Mesendoderm (in vitro differentiated cells): Measurements from ENCODE around the gene LCP1.
A peak's percentile ranks its signal among the peaks of the same experiment; 100 is the strongest.

ENCODE experiments used
- DNase-seq: peaks from one replicate; pipeline ENCODE4 v3.0.0; 2013
- H2AK5ac ChIP-seq: 2 replicates; pipeline ENCODE4 v1.6.1; 2013; ENCODE audit warnings: low read length, inconsistent platforms
- H2BK120ac ChIP-seq: 2 replicates; pipeline ENCODE4 v1.6.1; 2013; ENCODE audit warnings: low read depth, mild to moderate bottlenecking, low read length, moderate library complexity, mixed read lengths
- H2BK15ac ChIP-seq: replicated peaks from 2 replicates; pipeline ENCODE4 v1.6.1; 2013; ENCODE audit warnings: low read depth, mild to moderate bottlenecking, moderate library complexity
- H2BK5ac ChIP-seq: 2 replicates; pipeline ENCODE4 v1.6.1; 2013; ENCODE audit warnings: low read length, inconsistent platforms
- H3K18ac ChIP-seq: 2 replicates; pipeline ENCODE4 v1.6.1; 2013; ENCODE audit warnings: mild to moderate bottlenecking, low read length, mixed read lengths
- H3K23ac ChIP-seq: one replicate; pipeline ENCODE4 v1.6.1; 2013; ENCODE audit warnings: low read length
- H3K27ac ChIP-seq: 2 replicates; pipeline ENCODE4 v1.5.1; 2013; ENCODE audit warnings: low read depth, mild to moderate bottlenecking, inconsistent platforms, low read length, moderate library complexity
- H3K27me3 ChIP-seq: 2 replicates; pipeline ENCODE4 v1.6.1; 2013; ENCODE audit warnings: low read length, control low read depth, mild to moderate bottlenecking, inconsistent platforms; ENCODE audit not compliant: insufficient read depth, poor library complexity
- H3K36me3 ChIP-seq: 2 replicates; pipeline ENCODE4 v1.6.1; 2013; ENCODE audit warnings: low read length, inconsistent platforms; ENCODE audit not compliant: control insufficient read depth, insufficient read depth
- H3K4ac ChIP-seq: one replicate; pipeline ENCODE4 v1.6.1; 2013; ENCODE audit warnings: low read depth, mild to moderate bottlenecking, low read length, moderate library complexity
- H3K4me1 ChIP-seq: 2 replicates; pipeline ENCODE4 v1.6.1; 2013; ENCODE audit warnings: low read depth, low read length, inconsistent platforms; ENCODE audit not compliant: control insufficient read depth
- H3K4me2 ChIP-seq: 2 replicates; pipeline ENCODE4 v1.6.1; 2013; ENCODE audit warnings: low read length
- H3K4me3 ChIP-seq: 2 replicates; pipeline ENCODE4 v1.5.1; 2013; ENCODE audit warnings: mild to moderate bottlenecking, low read length
- H3K56ac ChIP-seq: one replicate; pipeline ENCODE4 v1.6.1; 2013; ENCODE audit warnings: low read length
- H3K79me1 ChIP-seq: 2 replicates; pipeline ENCODE4 v1.6.1; 2013; ENCODE audit warnings: low read length, inconsistent platforms
- H3K79me2 ChIP-seq: 2 replicates; pipeline ENCODE4 v1.6.1; 2013; ENCODE audit warnings: mild to moderate bottlenecking, low read length; ENCODE audit not compliant: control insufficient read depth, insufficient read depth
- H3K9ac ChIP-seq: 2 replicates; pipeline ENCODE4 v1.6.1; 2013; ENCODE audit warnings: low read length, inconsistent platforms
- H4K5ac ChIP-seq: one replicate; pipeline ENCODE4 v1.6.1; 2013; ENCODE audit warnings: low read length
- H4K8ac ChIP-seq: one replicate; pipeline ENCODE4 v1.6.1; 2013; ENCODE audit warnings: low read depth, mild to moderate bottlenecking, control low read depth, low read length, moderate library complexity
- WGBS: extraction: QIAGEN DNeasy Blood & Tissue Kit; methylation state at CpG from one replicate; pipeline ENCODE4 v1.1.7; 2013; ENCODE audit warnings: low lambda C conversion rate, missing lambda C conversion rate; ENCODE audit not compliant: insufficient coverage; ENCODE audit errors: extremely low coverage; 5-methylcytosine and 5-hydroxymethylcytosine counted together

LCP1 gene

DNA sequence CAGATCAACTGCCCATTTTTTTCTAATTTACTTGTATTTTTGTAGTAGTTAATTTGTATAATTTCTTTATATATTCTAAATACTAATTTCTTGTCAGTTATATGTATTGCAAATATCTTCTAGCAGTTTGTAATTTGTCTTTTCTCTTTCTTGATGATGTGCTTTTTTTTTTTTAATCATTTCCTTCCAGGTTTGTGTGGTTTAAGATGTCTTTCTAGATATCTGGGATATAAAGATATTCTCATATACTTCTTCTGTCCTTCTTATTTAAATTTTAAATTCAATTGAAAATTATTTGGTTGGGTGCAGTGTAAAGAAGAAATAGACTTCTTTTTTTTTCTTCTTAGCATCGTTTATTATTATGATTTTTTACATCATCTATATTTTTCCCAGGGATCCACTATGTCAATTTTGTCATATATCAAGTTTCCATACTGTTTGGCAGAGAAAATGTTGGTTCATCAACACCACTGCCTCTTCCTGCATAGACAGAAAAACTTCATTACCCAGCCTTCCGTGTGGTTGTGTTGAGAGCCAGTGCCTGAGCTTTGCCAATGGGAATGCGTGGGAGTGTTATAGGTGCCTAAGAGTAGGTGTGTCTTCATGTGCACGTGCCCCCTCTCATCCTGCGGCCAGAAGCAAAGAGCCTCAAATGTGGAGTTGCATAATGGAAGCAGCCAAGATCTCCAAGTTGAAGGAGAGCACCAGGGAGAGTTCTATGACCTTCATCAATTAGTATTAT, 93.0 kb downstream of the LCP1 start:
- no CpG with 5 or more reads among the region's 5 CpGs for WGBS
- no peak overlapping the region for H3K27ac ChIP-seq
- DNase-seq = peak; percentile 7

DNA sequence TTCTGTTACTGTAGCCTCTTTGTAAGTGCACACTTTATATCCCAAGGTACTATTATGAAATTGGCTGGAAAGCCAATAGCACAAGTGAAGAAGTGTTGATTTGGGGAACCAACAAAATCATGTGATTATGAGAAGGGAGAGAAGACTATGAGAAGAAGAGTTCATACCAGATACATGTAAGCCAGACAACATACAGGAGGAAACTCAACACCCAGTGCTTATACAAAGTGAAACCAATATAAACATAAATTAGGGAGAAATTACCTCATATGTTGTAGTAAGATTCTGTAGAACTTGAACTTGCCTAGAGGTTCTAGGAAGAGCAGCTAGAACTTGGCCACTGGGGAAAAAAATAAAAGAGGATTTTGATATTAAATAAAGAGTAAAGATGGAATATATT, 94.5 kb downstream of the LCP1 start:
- no peak overlapping the region for H3K18ac ChIP-seq
- no peak overlapping the region for H3K4me2 ChIP-seq
- H3K27me3 ChIP-seq = no peaks in the 10 kb centered on the region
- H2BK5ac ChIP-seq = no peak overlapping the region
- H3K27ac ChIP-seq = no peak overlapping the region
- H3K4me1 ChIP-seq = no peaks in the 10 kb centered on the region
- no peak for DNase-seq
- H3K79me2 ChIP-seq = no peaks in the 10 kb centered on the region
- no peak overlapping the region for H4K8ac ChIP-seq
- no peak overlapping the region for H3K4ac ChIP-seq
- no peak overlapping the region for H3K23ac ChIP-seq
- H3K4me3 ChIP-seq = no peak overlapping the region
- H3K56ac ChIP-seq = no peak overlapping the region
- no peak overlapping the region for H3K9ac ChIP-seq
- H3K36me3 ChIP-seq = no peaks in the 10 kb centered on the region
- H2BK120ac ChIP-seq = no peak overlapping the region
- H4K5ac ChIP-seq = no peak overlapping the region
- H3K79me1 ChIP-seq = no peaks in the 10 kb centered on the region
- H2BK15ac ChIP-seq = no peak overlapping the region
- no peak overlapping the region for H2AK5ac ChIP-seq

More for the DNA sequence above, 93.0 kb downstream of the LCP1 start:
- H3K4me3 ChIP-seq = no peak overlapping the region
- no peak overlapping the region for H3K23ac ChIP-seq
- no peak overlapping the region for H4K8ac ChIP-seq
- H2BK5ac ChIP-seq = no peak overlapping the region
- no peak overlapping the region for H3K4me2 ChIP-seq
- H3K36me3 ChIP-seq = no peaks in the 10 kb centered on the region
- H3K4me1 ChIP-seq = no peaks in the 10 kb centered on the region
- no peak overlapping the region for H3K9ac ChIP-seq
- H4K5ac ChIP-seq = no peak overlapping the region
- no peak overlapping the region for H2BK120ac ChIP-seq
- H3K18ac ChIP-seq = no peak overlapping the region
- no peaks in the 10 kb centered on the region for H3K79me1 ChIP-seq
- no peak overlapping the region for H3K4ac ChIP-seq
- no peaks in the 10 kb centered on the region for H3K79me2 ChIP-seq
- H2BK15ac ChIP-seq = no peak overlapping the region
- H3K56ac ChIP-seq = no peak overlapping the region
- H2AK5ac ChIP-seq = no peak overlapping the region
- H3K27me3 ChIP-seq = no peaks in the 10 kb centered on the region

DNA sequence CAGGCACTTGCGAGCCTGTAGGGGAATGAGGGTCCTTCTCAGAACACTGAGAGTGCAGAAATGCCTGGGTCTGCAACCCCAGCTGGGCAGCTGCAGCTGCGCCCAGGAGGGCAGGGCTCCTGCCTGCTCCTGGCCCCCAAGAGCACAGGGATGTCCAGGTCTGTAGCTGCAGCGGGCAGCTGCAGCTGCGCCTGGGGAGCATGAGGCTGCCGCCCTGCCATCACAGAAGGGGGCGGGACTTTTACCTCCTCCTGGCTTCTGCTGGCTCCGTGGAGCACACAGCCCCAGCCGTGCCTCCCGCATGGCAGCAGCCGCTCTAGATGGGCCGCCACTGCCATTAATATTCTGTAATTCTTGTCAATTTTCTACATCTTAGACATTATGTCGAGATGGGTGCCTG, 95.0 kb downstream of the LCP1 start:
- no peak overlapping the region for H3K18ac ChIP-seq
- H3K4me3 ChIP-seq = no peak overlapping the region
- WGBS = no CpG with 5 or more reads among the region's 12 CpGs

DNA sequence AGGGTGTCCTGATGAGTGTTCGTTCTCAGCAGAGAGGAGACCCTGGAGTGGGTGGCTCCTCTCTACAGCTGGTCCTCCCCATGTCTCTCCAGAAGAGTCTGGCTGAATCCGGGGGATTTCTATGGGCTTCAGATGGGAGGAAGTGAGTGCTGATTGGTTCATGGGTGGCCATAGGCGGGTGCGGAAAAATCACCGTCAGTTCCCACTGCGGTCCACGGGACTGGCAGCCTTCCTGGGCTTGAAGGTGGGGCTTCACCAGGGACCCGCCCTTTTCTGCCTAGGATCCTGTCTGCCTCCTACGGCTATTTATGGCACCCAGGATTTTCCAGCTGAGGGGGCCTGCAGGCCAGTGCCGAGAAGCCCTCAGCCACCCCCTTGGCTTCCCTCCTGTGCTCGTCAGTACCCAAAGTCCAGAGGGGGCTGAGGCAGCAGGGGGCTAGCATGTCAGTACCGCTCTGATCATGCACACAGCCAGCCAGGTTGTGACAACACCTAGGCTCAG, 95.5 kb downstream of the LCP1 start:
- Histone ChIP-seq H3K27ac (no peak overlapping the region), H3K27me3 (no peaks in the 10 kb centered on the region), H2BK120ac (no peak overlapping the region), H2BK5ac (no peak overlapping the region), H3K4me3 (no peak overlapping the region), H3K79me1 (no peaks in the 10 kb centered on the region), H3K4ac (no peak overlapping the region), H3K4me1 (no peaks in the 10 kb centered on the region), H3K23ac (no peak overlapping the region), H3K9ac (no peak overlapping the region), H4K8ac (no peak overlapping the region), H2BK15ac (no peak overlapping the region), H3K36me3 (no peaks in the 10 kb centered on the region), H4K5ac (no peak overlapping the region), H3K79me2 (no peaks in the 10 kb centered on the region), H3K4me2 (no peak overlapping the region), H3K56ac (no peak overlapping the region), H2AK5ac (no peak overlapping the region), H3K18ac (no peak overlapping the region)
- WGBS = no CpG with 5 or more reads among the region's 12 CpGs
- DNase-seq = no peak

More for the DNA sequence above, 95.0 kb downstream of the LCP1 start:
- Histone ChIP-seq H2BK5ac (no peak overlapping the region), H3K4ac (no peak overlapping the region), H3K9ac (no peak overlapping the region), H2BK15ac (no peak overlapping the region), H4K8ac (no peak overlapping the region), H3K79me1 (no peaks in the 10 kb centered on the region), H3K56ac (no peak overlapping the region), H3K4me2 (no peak overlapping the region), H3K27ac (no peak overlapping the region), H2AK5ac (no peak overlapping the region), H3K27me3 (no peaks in the 10 kb centered on the region), H3K4me1 (no peaks in the 10 kb centered on the region), H2BK120ac (no peak overlapping the region), H4K5ac (no peak overlapping the region), H3K79me2 (no peaks in the 10 kb centered on the region), H3K23ac (no peak overlapping the region), H3K36me3 (no peaks in the 10 kb centered on the region)
- DNase-seq = no peak

DNA sequence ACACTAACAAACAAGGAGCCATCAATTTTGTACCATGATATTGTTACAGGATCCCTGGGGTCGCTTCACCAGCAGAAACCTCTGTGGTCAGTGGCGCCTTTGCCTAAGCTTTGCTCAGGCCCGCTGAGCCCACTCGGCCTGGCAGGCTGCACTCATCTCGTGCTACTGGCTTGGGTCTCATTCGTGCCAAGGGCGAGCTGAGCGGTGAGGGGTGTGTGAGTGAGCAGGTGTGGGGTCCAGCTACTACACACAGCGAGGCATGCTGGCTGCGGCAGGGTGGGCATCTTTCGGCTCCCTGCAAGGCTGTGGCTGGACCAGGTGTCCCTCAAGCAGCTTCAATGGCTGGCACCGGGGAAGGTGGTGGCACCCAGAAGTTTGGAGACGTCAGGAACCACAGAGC, 96.2 kb downstream of the LCP1 start:
- no peak overlapping the region for H3K9ac ChIP-seq
- no peak overlapping the region for H2BK120ac ChIP-seq
- no peak overlapping the region for H3K23ac ChIP-seq
- no peak overlapping the region for H2AK5ac ChIP-seq
- H3K4me3 ChIP-seq = no peak overlapping the region
- DNase-seq = no peak
- no peaks in the 10 kb centered on the region for H3K79me2 ChIP-seq
- H4K5ac ChIP-seq = no peak overlapping the region
- no peak overlapping the region for H3K56ac ChIP-seq
- H3K4me1 ChIP-seq = no peaks in the 10 kb centered on the region
- H3K79me1 ChIP-seq = no peaks in the 10 kb centered on the region
- H2BK15ac ChIP-seq = no peak overlapping the region
- H3K36me3 ChIP-seq = no peaks in the 10 kb centered on the region
- no peak overlapping the region for H3K27ac ChIP-seq
- no peaks in the 10 kb centered on the region for H3K27me3 ChIP-seq
- no peak overlapping the region for H4K8ac ChIP-seq
- no peak overlapping the region for H3K4me2 ChIP-seq
- H3K4ac ChIP-seq = no peak overlapping the region
- no peak overlapping the region for H2BK5ac ChIP-seq
- no CpG with 5 or more reads among the region's 13 CpGs for WGBS
- no peak overlapping the region for H3K18ac ChIP-seq

DNA sequence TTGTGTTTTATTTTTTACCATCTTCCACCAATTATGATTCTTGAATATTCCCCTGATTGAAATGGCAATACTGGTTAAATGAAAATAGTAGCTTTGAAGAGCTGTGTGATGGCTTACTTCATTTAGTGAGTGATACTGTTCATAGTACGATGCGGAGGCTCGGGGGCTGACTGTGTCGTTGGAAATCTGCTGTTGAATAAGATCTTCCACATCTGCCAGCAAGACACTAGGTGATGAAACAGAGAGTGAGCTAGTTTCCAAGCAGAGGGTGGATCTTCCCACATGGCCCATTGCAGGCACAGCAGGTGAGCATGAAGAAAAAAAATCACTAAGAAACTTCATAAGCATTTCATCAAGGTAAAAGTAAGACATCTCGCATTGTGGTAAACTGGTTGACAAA, 99.7 kb downstream of the LCP1 start:
- no peaks in the 10 kb centered on the region for H3K36me3 ChIP-seq
- no CpG with 5 or more reads among the region's 5 CpGs for WGBS
- H3K18ac ChIP-seq = no peak overlapping the region
- H3K4ac ChIP-seq = no peak overlapping the region
- no peak overlapping the region for H2BK5ac ChIP-seq
- H3K56ac ChIP-seq = no peak overlapping the region
- no peak overlapping the region for H2AK5ac ChIP-seq
- H2BK15ac ChIP-seq = no peak overlapping the region
- H3K4me1 ChIP-seq = no peaks in the 10 kb centered on the region
- no peak overlapping the region for H3K4me3 ChIP-seq
- no peak overlapping the region for H4K5ac ChIP-seq
- no peaks in the 10 kb centered on the region for H3K27me3 ChIP-seq
- no peaks in the 10 kb centered on the region for H3K79me2 ChIP-seq
- no peak overlapping the region for H3K23ac ChIP-seq
- H4K8ac ChIP-seq = no peak overlapping the region
- H3K27ac ChIP-seq = no peak overlapping the region
- no peak for DNase-seq
- no peaks in the 10 kb centered on the region for H3K79me1 ChIP-seq
- H2BK120ac ChIP-seq = no peak overlapping the region
- no peak overlapping the region for H3K9ac ChIP-seq
- no peak overlapping the region for H3K4me2 ChIP-seq
